Mucosa of stomach (tissue), 1 donor: ENCODE data around the gene GABRG3.

Experiments used
- H3K27me3 ChIP-seq: one replicate; pipeline ENCODE4 v1.7.0; 2013; ENCODE audit warnings: mild to moderate bottlenecking, low read length; ENCODE audit not compliant: control insufficient read depth, insufficient read depth
- H3K36me3 ChIP-seq: one replicate; pipeline ENCODE4 v1.7.0; 2013; ENCODE audit warnings: low read length; ENCODE audit not compliant: control insufficient read depth, insufficient read depth
- H3K4me1 ChIP-seq: one replicate; pipeline ENCODE4 v1.7.0; 2013; ENCODE audit warnings: mild to moderate bottlenecking, low read length; ENCODE audit not compliant: control insufficient read depth, insufficient read depth
- H3K4me3 ChIP-seq: one replicate; pipeline ENCODE4 v1.7.0; 2013; ENCODE audit warnings: low read length
- H3K9ac ChIP-seq: one replicate; pipeline ENCODE4 v1.7.0; 2013; ENCODE audit warnings: mild to moderate bottlenecking, low read length, moderate library complexity
- H3K9me3 ChIP-seq: one replicate; pipeline ENCODE4 v1.7.0; 2013; ENCODE audit warnings: mild to moderate bottlenecking, low read length, moderate library complexity; ENCODE audit not compliant: control insufficient read depth
- donor health status: Pancreatic carcinoma.

Gene GABRG3

DNA sequence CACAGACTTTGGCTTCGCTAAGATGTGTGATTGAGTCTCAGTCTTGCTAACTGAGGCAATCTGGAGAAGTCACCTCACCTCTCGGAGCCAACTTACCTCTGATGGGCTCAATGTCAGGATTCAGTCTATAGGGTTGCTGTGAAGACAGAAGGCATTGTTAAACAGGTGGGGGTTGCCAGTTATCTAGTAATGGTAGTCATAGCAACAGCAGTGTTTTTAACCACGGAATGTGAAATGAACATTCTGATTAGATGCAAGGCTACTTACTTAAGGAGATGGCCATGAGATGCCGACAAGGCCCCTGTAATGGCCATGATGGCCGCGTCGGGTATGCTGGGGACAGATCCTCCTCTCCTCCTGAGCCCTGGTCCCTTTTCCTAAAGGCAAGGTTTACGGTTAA is 243.1 kb downstream of the GABRG3 start:
- Histone ChIP-seq H3K4me1 (no peaks in the 10 kb centered on the region), H3K27me3 (no peaks in the 10 kb centered on the region), H3K4me3 (no peak overlapping the region), H3K9me3 (no peaks in the 10 kb centered on the region), H3K36me3 (no peaks in the 10 kb centered on the region), H3K9ac (no peak overlapping the region)

DNA sequence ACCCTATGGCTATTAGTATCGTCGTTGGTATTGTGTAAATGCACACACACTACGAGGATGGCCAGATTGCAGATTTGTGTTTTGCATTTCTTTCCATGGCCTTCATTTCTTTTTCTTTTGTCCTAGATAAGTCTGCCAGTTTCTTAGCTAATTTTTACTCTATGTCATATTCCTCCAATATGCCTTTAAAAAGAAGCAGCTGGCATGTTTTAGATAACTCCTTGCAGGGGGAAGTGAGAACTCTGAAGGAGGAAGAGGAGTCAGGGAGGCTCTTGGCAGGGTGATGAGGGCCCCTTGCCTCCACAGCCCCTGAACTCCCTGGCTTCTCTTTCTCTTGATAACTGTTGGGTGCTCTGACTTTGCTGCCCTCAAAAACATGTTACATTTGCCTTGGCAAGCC is 244.0 kb downstream of the GABRG3 start:
- H3K4me1 ChIP-seq, result no peaks in the 10 kb centered on the region
- H3K9ac ChIP-seq, result no peak overlapping the region
- H3K36me3 ChIP-seq, result no peaks in the 10 kb centered on the region
- no peaks in the 10 kb centered on the region for H3K9me3 ChIP-seq
- no peaks in the 10 kb centered on the region for H3K27me3 ChIP-seq
- H3K4me3 ChIP-seq, result no peak overlapping the region

DNA sequence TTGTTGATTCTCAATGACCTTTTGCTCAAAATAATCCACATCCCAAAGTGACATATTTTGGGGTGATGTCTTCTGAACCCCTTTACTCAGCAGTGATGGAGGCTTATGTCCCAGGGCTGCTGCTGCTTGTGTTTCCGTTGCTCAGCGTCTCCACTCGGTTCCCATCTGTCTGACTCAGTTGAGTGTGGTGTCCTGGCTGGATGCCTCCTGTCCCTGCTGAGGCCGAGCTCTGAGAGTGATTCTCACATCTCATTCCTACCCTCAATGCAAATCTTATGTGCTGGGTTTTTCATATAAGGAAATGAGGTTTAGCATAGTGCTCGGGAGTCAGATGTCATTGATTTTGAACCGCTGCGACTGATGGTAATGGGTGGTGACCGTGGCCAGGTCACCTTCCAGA is 247.4 kb downstream of the GABRG3 start:
- Histone ChIP-seq H3K27me3 (no peaks in the 10 kb centered on the region), H3K9ac (no peak overlapping the region), H3K4me1 (no peaks in the 10 kb centered on the region), H3K9me3 (no peaks in the 10 kb centered on the region), H3K36me3 (no peaks in the 10 kb centered on the region), H3K4me3 (no peak overlapping the region)

DNA sequence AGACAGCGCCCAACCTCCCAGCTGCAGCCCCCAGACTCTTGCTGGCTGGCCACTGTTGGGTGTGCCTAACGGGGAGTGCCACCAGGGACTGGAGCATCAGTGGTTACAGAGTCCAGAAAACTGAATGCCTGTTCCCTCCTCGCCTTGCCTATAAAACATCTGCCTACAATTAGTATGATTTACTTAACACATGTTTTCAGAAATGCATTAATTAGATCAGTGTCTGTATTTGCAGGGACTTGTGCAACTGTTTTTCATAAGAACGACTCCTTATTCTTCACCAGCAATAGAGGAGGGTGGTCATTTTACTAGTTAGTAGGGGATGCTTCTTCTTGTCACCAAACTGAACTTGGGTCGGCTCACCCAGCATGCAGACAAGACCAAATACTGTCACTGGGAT is 248.7 kb downstream of the GABRG3 start:
- Histone ChIP-seq H3K9ac (no peak overlapping the region), H3K4me1 (no peaks in the 10 kb centered on the region), H3K36me3 (no peaks in the 10 kb centered on the region), H3K4me3 (no peak overlapping the region), H3K9me3 (no peaks in the 10 kb centered on the region), H3K27me3 (no peaks in the 10 kb centered on the region)

DNA sequence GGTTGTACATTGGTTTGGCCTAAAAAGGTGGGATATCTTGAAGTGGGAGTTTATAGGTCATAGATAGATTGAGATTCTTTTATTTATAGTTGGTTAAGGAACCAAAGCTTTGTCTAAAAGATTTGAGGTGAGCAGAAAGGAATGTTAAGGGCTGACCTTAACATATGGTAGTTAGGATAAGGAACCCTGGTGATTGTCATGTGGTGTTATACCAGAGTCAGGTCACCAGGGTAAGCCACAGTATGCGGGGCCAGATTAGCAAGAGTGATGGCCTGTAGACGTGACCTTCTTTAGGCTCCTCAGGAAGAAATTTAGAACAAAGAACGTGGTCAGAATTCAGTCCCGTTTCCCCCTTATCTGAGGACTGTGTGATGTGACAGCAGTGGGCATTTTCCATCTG is 249.2 kb downstream of the GABRG3 start:
- Histone ChIP-seq H3K9ac (no peak overlapping the region), H3K27me3 (no peaks in the 10 kb centered on the region), H3K9me3 (no peaks in the 10 kb centered on the region), H3K4me1 (no peaks in the 10 kb centered on the region), H3K4me3 (no peak overlapping the region), H3K36me3 (no peaks in the 10 kb centered on the region)

DNA sequence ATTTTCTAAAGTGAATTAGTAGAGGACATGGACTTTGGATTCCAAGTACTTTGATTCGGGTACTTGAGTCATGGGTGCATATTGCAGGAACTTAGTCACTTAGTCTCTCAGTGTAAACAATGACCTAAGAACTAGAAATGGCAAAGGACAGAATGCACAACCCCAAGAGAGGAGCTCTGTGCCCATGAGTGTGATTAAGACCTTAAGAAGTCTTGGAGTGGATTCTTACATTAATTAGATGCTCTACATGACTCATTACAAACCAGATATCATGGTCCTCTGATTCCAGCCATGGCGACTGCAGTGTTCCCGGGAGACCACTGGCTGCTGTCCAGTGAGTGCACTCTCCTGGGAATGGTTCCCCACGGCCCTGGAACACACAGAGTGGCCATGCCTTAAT is 251.5 kb downstream of the GABRG3 start:
- H3K27me3 ChIP-seq, result no peaks in the 10 kb centered on the region
- no peak overlapping the region for H3K9ac ChIP-seq
- H3K36me3 ChIP-seq, result no peaks in the 10 kb centered on the region

DNA sequence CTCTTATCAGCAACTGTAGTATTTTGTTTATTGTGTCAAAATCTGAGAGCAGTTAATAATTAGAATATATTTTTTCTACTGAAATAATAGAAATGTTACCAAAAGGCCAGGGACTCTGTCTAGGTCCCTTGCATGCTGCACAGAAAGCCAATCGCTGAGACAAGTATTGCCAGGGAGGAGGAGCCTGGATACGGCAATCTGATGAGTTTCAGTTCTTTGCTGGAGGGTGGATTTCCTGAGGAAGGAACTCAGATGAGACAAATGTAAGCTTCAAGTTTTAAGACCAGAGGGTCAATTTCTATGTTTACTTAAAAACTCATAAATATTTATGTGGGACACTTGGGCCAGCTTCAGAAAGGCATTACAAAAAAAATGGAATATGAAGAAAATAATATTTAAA is 252.2 kb downstream of the GABRG3 start:
- H3K36me3 ChIP-seq, result no peaks in the 10 kb centered on the region
- H3K27me3 ChIP-seq, result no peaks in the 10 kb centered on the region

More for the DNA sequence above, 251.5 kb downstream of the GABRG3 start:
- Histone ChIP-seq H3K4me3 (no peak overlapping the region), H3K9me3 (no peaks in the 10 kb centered on the region), H3K4me1 (no peaks in the 10 kb centered on the region)

DNA sequence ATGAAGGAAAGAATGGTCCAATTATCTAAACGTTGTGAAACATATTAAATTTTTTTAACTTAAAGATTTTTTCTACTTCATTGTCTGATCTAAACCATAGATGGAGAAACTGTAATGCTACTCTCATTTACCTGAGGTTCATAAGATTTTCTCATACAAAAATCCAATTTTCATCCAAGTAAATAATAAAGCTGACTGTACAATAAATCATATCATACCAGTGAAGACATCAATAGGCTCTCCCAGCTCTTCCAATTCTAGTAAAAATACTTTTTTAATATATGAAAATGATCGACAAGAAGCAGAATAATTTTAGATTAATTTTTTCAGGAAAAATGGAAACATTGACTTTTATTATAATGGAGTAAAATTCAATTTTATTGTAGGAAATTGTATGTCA is 260.8 kb downstream of the GABRG3 start:
- H3K36me3 ChIP-seq, result no peaks in the 10 kb centered on the region
- H3K9me3 ChIP-seq, result no peaks in the 10 kb centered on the region
- no peak overlapping the region for H3K4me3 ChIP-seq
- no peaks in the 10 kb centered on the region for H3K27me3 ChIP-seq
- no peak overlapping the region for H3K9ac ChIP-seq
- H3K4me1 ChIP-seq, result no peaks in the 10 kb centered on the region

More for the DNA sequence above, 252.2 kb downstream of the GABRG3 start:
- Histone ChIP-seq H3K4me3 (no peak overlapping the region), H3K4me1 (no peaks in the 10 kb centered on the region), H3K9ac (no peak overlapping the region), H3K9me3 (no peaks in the 10 kb centered on the region)

DNA sequence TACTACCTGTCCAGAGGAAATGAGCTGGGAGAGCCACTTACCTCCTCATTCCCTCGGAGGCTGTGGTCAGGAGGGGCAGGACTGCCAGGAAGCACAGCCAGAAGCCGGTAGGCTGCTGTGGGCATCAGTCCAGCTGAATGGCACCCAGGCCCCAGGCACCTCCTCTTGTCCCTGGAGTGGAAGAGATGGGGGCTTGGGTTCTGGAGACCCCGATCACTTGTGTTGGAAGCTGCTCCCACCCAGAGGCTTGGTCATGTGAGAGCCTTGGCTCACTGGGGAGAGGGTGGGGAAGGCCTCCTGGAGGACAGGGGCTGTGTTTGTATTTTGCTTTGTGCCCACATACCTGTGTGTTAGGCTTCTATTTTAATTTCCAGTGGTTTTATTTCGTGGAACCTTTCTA is 261.9 kb downstream of the GABRG3 start:
- H3K9ac ChIP-seq, result no peak overlapping the region
- no peak overlapping the region for H3K4me3 ChIP-seq
- no peaks in the 10 kb centered on the region for H3K36me3 ChIP-seq
- H3K9me3 ChIP-seq, result no peaks in the 10 kb centered on the region
- H3K4me1 ChIP-seq, result no peaks in the 10 kb centered on the region
- H3K27me3 ChIP-seq, result no peaks in the 10 kb centered on the region

DNA sequence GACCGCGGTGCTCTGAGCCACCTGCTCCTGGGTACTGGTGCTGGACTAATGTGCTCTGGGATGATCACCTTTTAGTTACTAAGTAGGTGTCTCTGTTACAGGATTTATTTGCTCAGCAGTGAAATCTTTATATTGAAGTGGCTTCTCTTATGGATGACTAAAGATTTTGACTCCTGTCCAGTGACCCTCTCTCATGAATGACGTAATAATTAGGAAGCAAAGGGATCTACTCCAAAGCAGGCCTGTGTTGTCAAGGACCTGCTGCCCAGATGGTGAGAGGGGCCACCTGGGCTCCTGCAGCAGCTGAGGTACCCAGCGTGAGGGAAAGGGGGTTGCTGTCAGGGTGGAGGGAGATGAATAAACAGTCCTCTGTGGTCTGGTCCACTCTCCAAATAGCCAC is 263.6 kb downstream of the GABRG3 start:
- no peak overlapping the region for H3K4me3 ChIP-seq
- no peaks in the 10 kb centered on the region for H3K27me3 ChIP-seq
- no peaks in the 10 kb centered on the region for H3K4me1 ChIP-seq
- H3K9me3 ChIP-seq, result no peaks in the 10 kb centered on the region
- no peaks in the 10 kb centered on the region for H3K36me3 ChIP-seq
- no peak overlapping the region for H3K9ac ChIP-seq

DNA sequence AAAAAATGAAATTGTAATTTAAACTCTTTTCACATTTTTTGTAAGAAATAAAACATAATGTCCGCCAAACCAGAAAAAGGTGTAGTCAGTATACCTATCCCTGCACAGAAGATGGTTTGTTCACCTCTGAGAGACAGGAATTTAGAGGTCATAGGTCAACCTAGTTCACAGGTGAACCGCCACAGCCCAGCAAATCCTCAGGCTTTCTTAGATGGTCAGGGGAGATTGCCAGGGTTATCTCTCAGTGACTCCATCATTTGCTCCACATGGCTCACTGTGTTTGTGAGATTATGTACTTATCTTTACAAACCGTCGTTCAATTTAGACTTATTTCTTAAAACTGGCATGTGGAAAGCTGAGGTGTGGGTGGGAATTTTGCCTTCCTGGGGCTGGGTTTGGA is 264.2 kb downstream of the GABRG3 start:
- Histone ChIP-seq H3K27me3 (no peaks in the 10 kb centered on the region), H3K9ac (no peak overlapping the region), H3K4me1 (no peaks in the 10 kb centered on the region), H3K4me3 (no peak overlapping the region), H3K36me3 (no peaks in the 10 kb centered on the region), H3K9me3 (no peaks in the 10 kb centered on the region)

DNA sequence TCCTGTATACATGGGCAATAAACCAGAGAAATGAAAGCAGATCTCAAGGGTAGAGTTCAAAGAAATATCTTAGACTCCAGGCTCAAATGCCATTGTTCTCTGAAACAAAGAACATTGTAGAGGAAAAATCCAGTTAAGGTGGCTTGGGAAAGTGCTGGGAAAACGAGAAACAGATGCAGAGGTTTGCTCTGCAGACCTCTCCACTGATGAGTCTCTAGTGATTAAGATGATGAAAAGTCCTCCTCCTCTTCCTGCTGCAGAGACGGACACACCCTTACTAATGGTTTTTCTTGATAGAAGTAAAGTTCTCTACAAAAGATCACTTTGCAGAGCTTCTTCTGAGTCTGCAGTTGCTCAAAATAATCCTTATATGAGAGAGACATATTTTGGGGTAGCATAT is 264.7 kb downstream of the GABRG3 start:
- no peaks in the 10 kb centered on the region for H3K27me3 ChIP-seq
- H3K9me3 ChIP-seq, result no peaks in the 10 kb centered on the region
- H3K9ac ChIP-seq, result no peak overlapping the region
- no peaks in the 10 kb centered on the region for H3K4me1 ChIP-seq
- no peak overlapping the region for H3K4me3 ChIP-seq
- H3K36me3 ChIP-seq, result no peaks in the 10 kb centered on the region

DNA sequence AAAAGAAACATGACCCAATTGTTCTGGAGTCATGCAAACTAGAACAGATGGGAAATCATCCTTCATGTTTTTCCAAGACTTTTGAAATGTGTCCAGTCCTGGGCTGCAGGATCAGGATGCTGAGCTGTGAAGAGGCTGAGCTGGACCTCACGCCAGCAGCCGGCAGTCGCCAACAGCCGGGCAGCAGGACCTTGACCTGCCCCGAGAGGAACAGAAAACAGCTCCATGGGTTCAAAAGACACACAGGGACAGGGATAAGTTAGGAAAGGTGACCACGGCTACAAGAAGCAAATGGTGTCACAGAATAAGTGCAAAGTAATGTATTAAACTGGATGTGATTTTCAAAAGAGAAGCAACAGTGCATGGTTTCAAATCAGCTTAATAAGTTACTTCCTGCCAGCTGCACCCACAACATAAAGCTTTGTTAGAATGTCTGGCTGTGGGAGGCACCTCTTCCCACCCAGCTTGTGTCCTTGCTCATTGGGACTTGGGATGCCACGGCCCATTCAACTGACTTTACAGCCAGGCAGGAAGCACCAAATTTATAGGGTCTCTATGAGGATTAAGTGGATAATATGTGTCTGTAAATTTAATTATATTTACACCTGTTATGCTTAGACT is 266.4 kb downstream of the GABRG3 start:
- Histone ChIP-seq H3K27me3 (no peaks in the 10 kb centered on the region), H3K4me3 (no peak overlapping the region), H3K9me3 (no peaks in the 10 kb centered on the region), H3K9ac (no peak overlapping the region), H3K4me1 (no peaks in the 10 kb centered on the region), H3K36me3 (no peaks in the 10 kb centered on the region)
